Vagina (tissue), 2 donors: ENCODE measurements around the gene WDR19. TPM values are rescaled to one million over a fixed set of nuclear protein-coding genes. Genes with fewer than 3 reads are reported as not detected.

Source experiments
- DNase-seq, 2 donors: peaks; one replicate each; pipeline ENCODE4 v3.0.0-alpha.2; 2017; ENCODE audit errors: extremely low spot score in 2 of 2
- H3K27ac ChIP-seq: fragments of 200-600 bp; sonication (generic); one replicate; pipeline ENCODE4 v1.5.1; 2019
- H3K27me3 ChIP-seq: fragments of 200-600 bp; sonication (generic); one replicate; pipeline ENCODE4 v1.5.1; 2019
- H3K36me3 ChIP-seq, 2 donors: fragments of 200-600 bp; sonication (generic); one replicate each; pipeline ENCODE4 v1.5.1; 2017 to 2019
- H3K4me1 ChIP-seq: fragments of 200-600 bp; sonication (generic); one replicate; pipeline ENCODE4 v1.5.1; 2019
- H3K4me3 ChIP-seq, 2 donors: fragments of 200-600 bp; sonication (generic); 1 replicate in 1 of 2; 2 replicates in 1 of 2; pipeline ENCODE4 v1.5.1; 2016 to 2019
- H3K9me3 ChIP-seq: fragments of 200-600 bp; sonication (generic); one replicate; pipeline ENCODE4 v1.5.1; 2019
- POLR2A ChIP-seq, 2 donors: fragments of 450-650 bp; IDR thresholded peaks; one replicate each; pipeline ENCODE4 v1.6.1; 2017; ENCODE audit warnings: antibody characterized with exemption in 2 of 2, mild to moderate bottlenecking in 2 of 2, moderate library complexity in 2 of 2
- POLR2AphosphoS5 ChIP-seq, 2 donors: sonication (generic); formaldehyde crosslinking; IDR thresholded peaks; one replicate each; pipeline ENCODE4 v1.9.0; 2017; ENCODE audit warnings: antibody characterized with exemption in 2 of 2, mild to moderate bottlenecking in 2 of 2, low read depth in 1 of 2; ENCODE audit not compliant: insufficient read depth in 1 of 2
- intact Hi-C: fragments of 100-400 bp; cut with DNase I; formaldehyde crosslinking; loops from one replicate; pipeline ENCODE4 v1.15.1; 2023
- total RNA-seq: library from RNA; depleted of rRNA; stranded (reverse); fragments of >200 nt; gene quantifications from one replicate; pipeline ENCODE4 v1.2.3, GENCODE V29; 2016
- TF ChIP-seq, protein P1 (sequence below), 3 experiments: fragments of 450-650 bp in 2 of 3; fragments of 200-600 bp in 1 of 3; sonication (generic) in 1 of 3; IDR thresholded peaks; one replicate each; pipeline ENCODE4 v1.5.1; 2017 to 2019; ENCODE audit warnings: antibody characterized with exemption in 3 of 3, mild to moderate bottlenecking in 2 of 3, moderate library complexity in 2 of 3

WDR19 gene
- total RNA-seq, 1 donor from 2014 or later: 47.1 TPM

DNA sequence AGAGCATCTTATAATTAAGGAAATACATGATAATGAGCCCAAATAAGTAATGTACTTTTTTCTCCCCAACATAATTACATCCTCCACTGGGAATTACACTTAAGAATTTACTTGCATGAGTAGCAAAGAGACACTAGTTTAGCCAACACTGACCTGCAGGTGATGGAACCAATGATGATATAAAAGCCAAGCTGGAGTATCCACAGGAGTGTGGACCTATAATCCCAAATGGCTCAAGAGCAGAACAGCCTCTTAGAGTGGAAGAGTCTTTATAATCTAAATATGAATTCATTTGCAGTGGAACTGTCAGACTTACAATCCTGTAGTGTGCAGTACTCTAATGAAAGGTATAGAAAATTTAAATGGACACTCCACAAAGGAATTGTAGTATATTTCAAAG is 22.2 kb downstream of the WDR19 start:
- H3K4me3 ChIP-seq: no peak overlapping the region
- TF ChIP-seq, protein P1, sequence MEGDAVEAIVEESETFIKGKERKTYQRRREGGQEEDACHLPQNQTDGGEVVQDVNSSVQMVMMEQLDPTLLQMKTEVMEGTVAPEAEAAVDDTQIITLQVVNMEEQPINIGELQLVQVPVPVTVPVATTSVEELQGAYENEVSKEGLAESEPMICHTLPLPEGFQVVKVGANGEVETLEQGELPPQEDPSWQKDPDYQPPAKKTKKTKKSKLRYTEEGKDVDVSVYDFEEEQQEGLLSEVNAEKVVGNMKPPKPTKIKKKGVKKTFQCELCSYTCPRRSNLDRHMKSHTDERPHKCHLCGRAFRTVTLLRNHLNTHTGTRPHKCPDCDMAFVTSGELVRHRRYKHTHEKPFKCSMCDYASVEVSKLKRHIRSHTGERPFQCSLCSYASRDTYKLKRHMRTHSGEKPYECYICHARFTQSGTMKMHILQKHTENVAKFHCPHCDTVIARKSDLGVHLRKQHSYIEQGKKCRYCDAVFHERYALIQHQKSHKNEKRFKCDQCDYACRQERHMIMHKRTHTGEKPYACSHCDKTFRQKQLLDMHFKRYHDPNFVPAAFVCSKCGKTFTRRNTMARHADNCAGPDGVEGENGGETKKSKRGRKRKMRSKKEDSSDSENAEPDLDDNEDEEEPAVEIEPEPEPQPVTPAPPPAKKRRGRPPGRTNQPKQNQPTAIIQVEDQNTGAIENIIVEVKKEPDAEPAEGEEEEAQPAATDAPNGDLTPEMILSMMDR (IDR thresholded peaks at IDR 0.05): no peak
- TF ChIP-seq POLR2A (IDR thresholded peaks at IDR 0.05): no peak
- TF ChIP-seq POLR2AphosphoS5 (IDR thresholded peaks at IDR 0.05; ENCODE audit: insufficient read depth in 1 of 2, low read depth in 1 of 2): no peak

DNA sequence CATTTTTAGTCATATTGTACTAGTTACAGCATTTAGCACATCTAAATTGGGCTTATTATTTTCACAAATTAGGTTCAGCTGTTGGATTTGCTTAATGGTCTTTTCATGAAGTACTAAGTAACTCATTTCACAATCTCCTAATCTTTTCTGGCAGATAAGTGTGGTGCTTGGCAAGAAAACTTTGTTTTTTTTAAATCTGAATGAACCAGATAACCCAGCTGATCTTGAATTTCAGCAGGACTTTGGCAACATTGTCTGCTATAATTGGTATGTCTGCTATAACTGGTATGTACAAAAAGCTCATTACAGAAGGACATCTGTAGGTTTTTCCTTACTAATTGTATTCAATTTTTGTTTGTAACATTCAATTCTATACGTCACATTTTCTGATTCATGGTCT is 22.7 kb downstream of the WDR19 start:
- Histone ChIP-seq H3K27ac (no peak overlapping the region), H3K27me3 (no peaks in the 10 kb centered on the region), H3K36me3 (peaks cover 10 to 24% of the 10 kb centered on the region in 2 donors), H3K4me3 (no peak overlapping the region), H3K9me3 (no peaks in the 10 kb centered on the region), H3K4me1 (no peaks in the 10 kb centered on the region)
- TF ChIP-seq, protein P1 (IDR thresholded peaks at IDR 0.05): no peak
- TF ChIP-seq POLR2A (IDR thresholded peaks at IDR 0.05) (no peak), POLR2AphosphoS5 (IDR thresholded peaks at IDR 0.05; ENCODE audit: insufficient read depth in 1 of 2, low read depth in 1 of 2) (no peak)
- intact Hi-C loops: no loop called here
- no peak for DNase-seq

More for the DNA sequence above, 22.2 kb downstream of the WDR19 start:
- Histone ChIP-seq H3K27ac (no peak overlapping the region), H3K4me1 (no peaks in the 10 kb centered on the region), H3K9me3 (no peaks in the 10 kb centered on the region), H3K36me3 (peaks cover 10 to 26% of the 10 kb centered on the region in 2 donors), H3K27me3 (no peaks in the 10 kb centered on the region)
- DNase-seq: no peak
- intact Hi-C loops: no loop called here

DNA sequence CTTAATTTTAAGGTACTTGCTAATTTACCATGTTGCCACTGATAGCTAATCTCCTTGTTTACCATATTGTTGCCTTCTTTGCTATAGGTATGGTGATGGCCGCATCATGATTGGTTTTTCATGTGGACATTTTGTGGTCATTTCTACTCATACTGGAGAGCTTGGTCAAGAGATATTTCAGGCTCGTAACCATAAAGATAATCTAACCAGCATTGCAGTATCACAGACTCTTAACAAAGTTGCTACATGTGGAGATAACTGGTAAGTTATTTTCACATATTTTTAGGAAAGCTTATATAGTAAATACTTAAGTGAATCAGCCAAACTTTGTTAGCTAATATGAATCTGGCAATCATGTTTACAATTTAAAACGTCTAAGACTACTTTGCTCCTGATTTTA is 23.1 kb downstream of the WDR19 start:
- intact Hi-C loops: no loop called here
- no peak overlapping the region for H3K4me3 ChIP-seq

DNA sequence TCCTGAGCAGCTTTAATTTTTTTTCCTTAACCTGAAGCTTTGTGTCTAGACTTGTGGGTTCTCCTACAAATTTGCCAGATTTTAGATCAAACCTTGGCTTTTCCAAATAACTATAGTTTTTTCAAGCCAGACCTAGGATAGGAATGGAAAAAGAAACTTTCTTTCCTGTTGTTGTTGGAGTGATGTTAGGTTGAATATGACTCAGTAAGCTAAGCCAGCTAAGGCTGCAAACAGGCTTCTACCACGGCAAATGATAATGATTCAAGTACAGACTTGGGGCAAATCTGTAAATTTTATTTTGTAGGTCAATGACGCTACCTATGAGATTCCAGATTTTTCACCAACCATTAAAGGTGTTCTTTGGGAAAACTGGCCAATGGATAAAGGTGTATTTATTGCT is 45.6 kb downstream of the WDR19 start:
- intact Hi-C loops: no loop called here
- TF ChIP-seq POLR2A (IDR thresholded peaks at IDR 0.05) (no peak), POLR2AphosphoS5 (IDR thresholded peaks at IDR 0.05; ENCODE audit: insufficient read depth in 1 of 2, low read depth in 1 of 2) (no peak)
- TF ChIP-seq, protein P1 (IDR thresholded peaks at IDR 0.05): no peak
- Histone ChIP-seq H3K27ac (no peak overlapping the region), H3K4me3 (no peak overlapping the region), H3K4me1 (no peaks in the 10 kb centered on the region), H3K9me3 (no peaks in the 10 kb centered on the region), H3K36me3 (peaks cover 0 to 23% of the 10 kb centered on the region in 2 donors), H3K27me3 (no peaks in the 10 kb centered on the region)
- no peak for DNase-seq

More for the DNA sequence above, 23.1 kb downstream of the WDR19 start:
- Histone ChIP-seq H3K27ac (no peak overlapping the region), H3K9me3 (no peaks in the 10 kb centered on the region), H3K4me1 (no peaks in the 10 kb centered on the region), H3K27me3 (no peaks in the 10 kb centered on the region), H3K36me3 (peaks cover 10 to 20% of the 10 kb centered on the region in 2 donors)
- TF ChIP-seq POLR2AphosphoS5 (IDR thresholded peaks at IDR 0.05; ENCODE audit: insufficient read depth in 1 of 2, low read depth in 1 of 2) (no peak), POLR2A (IDR thresholded peaks at IDR 0.05) (no peak)
- TF ChIP-seq, protein P1 (IDR thresholded peaks at IDR 0.05): no peak
- no peak for DNase-seq

DNA sequence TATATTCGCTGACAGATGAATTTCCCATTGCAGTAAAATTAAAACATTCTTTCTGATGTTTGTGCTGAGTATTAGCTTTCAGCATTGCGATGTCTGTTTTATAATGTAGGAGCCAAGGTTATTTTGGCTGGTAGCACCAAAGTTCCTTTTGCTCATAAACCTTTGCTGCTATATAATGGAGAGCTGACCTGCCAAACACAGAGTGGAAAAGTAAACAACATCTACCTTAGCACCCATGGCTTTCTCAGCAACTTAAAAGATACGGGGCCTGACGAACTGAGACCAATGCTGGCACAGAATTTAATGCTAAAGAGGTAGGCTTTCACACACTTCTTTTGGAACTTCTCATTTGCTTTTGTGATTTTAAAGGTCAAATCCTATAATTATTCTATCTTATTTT is 46.0 kb downstream of the WDR19 start:
- Histone ChIP-seq H3K27me3 (no peaks in the 10 kb centered on the region), H3K27ac (no peak overlapping the region), H3K4me3 (no peak overlapping the region), H3K4me1 (no peaks in the 10 kb centered on the region), H3K36me3 (peaks cover 0 to 27% of the 10 kb centered on the region in 2 donors), H3K9me3 (no peaks in the 10 kb centered on the region)
- TF ChIP-seq POLR2A (IDR thresholded peaks at IDR 0.05): no peak
- TF ChIP-seq POLR2AphosphoS5 (IDR thresholded peaks at IDR 0.05; ENCODE audit: insufficient read depth in 1 of 2, low read depth in 1 of 2): no peak
- TF ChIP-seq, protein P1 (IDR thresholded peaks at IDR 0.05): no peak
- intact Hi-C loops: no loop called here
- no peak for DNase-seq
